GM18519 (cell line): ENCODE data around the gene ASAP3.

ENCODE experiments used
- ATAC-seq: cut with Tn5 transposase; IDR thresholded peaks from one replicate; pipeline ENCODE4 v1.9.1; 2021; ENCODE audit warnings: mild to moderate bottlenecking, moderate library complexity; ENCODE audit not compliant: unreplicated experiment, low FRiP score

ASAP3 gene

GRCh38 chr1:23452011-23452411, 32.0 kb downstream of the ASAP3 start:
- no peak for ATAC-seq

GRCh38 chr1:23451441-23451840, 32.5 kb downstream of the ASAP3 start:
- no peak for ATAC-seq

GRCh38 chr1:23450894-23451293, 33.1 kb downstream of the ASAP3 start:
- no peak for ATAC-seq

DNA sequence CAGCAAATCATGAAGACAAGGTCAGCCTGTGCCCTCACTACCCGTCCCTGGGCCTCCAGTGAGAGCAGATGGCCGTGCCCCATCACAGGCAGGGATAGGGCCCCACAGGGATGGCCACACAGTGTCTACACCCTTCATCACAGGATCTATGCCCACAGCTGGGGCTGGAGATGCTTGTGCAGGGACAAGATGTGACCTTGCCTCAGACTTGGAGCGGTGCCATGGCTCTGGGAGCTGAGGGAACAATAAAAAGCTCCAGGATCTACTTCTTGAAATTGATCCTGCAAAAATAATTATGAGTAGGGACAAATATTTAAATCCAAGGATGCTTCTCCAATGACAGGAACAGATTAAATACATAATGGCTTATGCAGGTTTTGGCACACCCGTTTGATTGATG, 34.0 kb downstream of the ASAP3 start:
- no peak for ATAC-seq

GRCh38 chr1:23449306-23449705, 34.7 kb downstream of the ASAP3 start:
- no peak for ATAC-seq

DNA sequence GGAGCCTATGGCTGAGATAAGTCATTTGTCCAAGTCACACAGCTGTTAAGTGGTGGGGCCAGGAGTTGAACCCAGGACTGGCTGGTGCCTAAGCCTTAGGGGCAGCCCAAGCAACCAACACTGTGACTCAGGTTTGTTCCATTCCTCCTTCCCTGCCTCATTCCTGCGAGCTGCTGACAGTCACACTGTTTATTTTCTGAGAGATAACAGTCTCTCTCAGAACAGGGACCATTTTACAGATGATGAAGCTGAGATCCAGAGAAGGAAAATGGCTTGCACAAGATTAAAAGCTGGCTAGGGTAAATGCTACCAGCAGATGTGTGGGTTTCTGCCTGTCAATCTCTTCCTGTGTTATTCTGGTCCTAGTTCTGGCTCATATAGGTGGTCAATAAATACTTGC, 35.1 kb downstream of the ASAP3 start:
- no peak for ATAC-seq

GRCh38 chr1:23446661-23447310, 37.2 kb downstream of the ASAP3 start:
- no peak for ATAC-seq

DNA sequence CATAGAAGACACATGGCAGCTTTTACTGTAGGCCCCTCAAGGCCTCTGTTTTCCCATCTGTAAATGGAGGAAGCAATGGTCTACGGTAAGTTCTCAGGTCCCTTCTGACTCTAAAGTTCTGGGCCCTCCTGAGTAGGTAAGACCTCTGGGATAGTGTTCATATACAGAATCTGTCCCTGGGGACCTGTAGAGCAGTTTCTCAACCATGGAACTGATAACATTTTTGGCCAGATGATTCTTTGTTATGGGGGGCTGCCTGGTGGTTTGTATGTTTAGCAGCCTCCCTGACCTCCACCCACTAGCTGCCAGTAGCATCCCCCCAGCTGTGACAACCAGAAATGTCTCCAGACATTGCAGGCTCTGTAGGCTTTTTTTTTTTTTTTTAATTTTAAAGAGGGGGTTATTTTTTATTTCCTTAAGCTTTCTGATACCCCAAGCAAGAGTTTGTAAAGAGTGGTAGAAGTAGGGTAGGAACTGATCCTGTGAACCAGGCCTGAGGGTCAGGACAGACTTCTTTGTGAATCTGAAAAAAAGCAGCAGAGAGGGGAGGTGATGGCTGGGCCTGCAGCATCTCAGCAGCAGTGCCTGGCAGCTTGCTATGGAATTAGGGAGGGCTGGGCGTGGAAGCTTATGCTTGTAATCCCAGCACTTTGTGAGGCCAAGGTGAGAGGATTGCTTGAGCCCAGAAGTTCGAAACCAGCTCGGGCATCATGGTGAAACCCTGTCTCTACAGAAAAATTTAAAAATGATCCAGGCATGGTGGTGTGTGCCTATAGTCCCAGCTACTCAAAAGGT, 39.2 kb downstream of the ASAP3 start:
- no peak for ATAC-seq

GRCh38 chr1:23444104-23444533, 39.9 kb downstream of the ASAP3 start:
- ATAC-seq = no peak

- no peak for ATAC-seq
Measured at GRCh38 chr1:23442751-23443150, 41.2 kb downstream of the ASAP3 start.

- ATAC-seq = no peak
Measured at GRCh38 chr1:23441446-23442148, 42.4 kb downstream of the ASAP3 start.

- no peak for ATAC-seq
Measured at GRCh38 chr1:23438545-23438944, 45.4 kb downstream of the ASAP3 start.

- ATAC-seq = no peak
Measured at GRCh38 chr1:23437355-23437664, 46.7 kb downstream of the ASAP3 start.

DNA sequence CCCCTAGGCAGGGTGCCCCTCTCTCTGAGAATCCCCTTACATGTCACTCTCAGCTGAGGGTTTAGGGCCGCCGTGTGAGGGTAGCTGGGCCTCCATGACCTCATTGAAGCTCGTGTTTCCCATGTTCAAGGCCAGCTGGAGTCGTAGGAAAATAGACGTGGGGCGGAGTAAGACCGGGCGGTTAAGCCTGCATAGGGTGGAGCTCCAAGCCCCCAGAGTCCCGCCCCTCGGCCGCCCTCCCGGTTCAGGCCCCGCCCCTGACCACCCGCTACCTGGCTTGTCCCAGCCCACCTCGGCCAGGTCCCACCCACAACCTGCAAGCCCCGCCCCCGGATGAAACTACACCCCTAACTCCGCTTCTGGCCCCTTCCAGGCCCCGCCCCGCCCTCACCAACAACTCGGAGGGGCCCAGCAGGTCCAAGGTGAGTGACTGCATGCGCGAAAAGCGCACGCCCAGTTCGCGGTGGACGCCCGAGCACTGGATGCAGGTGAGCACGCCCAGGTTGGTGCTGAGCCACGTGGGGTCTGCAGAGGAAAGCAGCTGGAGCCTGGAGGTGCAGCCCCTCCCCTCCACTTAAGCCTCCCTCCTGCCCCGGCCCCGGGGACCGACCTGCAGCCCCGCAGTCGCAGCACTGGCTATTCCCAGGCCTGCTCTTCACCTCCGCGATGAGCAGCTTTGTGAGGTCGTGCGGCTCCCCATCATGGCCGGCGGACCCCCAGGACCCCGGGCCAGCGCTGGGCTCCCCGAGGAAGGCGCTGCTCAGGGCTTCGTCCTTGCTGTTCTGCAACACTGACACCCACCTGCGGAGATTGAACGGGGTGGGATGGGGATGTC, 47.2 kb downstream of the ASAP3 start:
- no peak for ATAC-seq

DNA sequence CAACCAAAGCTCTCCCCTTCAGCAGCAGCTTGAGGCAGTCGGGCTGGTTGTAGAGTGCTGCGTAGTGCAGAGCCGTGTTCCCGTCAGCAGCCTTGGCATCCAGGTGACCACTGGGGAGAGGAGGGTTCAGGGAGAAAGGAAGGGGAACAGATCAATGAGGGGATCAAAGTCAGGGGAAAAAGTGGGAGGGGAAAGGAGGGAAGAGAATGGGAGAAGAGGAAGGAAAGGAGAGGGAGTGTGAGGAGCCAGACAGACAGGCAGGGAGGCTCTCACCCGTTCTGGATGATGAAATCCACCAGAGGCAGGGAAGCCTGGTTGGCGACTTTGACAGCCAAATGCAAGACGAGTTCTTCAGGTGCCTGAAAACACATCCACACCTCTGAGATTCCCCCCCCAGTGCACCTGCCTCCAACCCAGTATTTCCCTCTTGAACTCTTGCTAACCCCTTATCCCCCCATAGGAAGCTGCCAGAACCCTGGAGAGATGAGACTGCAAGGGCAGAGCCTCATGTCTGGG, 49.7 kb downstream of the ASAP3 start:
- ATAC-seq = no peak

DNA sequence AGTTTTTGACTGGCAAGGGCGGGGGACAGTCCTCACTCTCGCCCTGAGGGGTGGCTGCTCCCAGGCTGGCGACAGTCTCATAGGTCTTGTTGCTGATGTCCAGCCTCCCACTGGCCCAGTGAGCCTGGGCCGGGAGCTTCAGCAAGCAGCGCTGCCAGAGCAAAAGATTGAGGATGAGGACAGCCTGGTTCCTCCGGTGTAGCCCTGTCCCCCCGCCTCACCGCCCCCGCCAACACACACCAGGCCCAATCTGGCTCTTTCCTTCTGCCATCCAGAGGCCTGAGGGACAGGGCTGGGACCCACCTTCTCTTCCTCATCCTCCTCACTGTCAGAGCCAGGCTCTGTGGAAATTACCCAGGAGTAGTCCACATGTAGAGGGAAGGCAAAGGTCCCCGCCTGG, 50.9 kb downstream of the ASAP3 start:
- no peak for ATAC-seq

- no peak for ATAC-seq
Measured at GRCh38 chr1:23431431-23431830, 52.5 kb downstream of the ASAP3 start.

GRCh38 chr1:23430803-23431202, 53.2 kb downstream of the ASAP3 start:
- no peak for ATAC-seq

DNA sequence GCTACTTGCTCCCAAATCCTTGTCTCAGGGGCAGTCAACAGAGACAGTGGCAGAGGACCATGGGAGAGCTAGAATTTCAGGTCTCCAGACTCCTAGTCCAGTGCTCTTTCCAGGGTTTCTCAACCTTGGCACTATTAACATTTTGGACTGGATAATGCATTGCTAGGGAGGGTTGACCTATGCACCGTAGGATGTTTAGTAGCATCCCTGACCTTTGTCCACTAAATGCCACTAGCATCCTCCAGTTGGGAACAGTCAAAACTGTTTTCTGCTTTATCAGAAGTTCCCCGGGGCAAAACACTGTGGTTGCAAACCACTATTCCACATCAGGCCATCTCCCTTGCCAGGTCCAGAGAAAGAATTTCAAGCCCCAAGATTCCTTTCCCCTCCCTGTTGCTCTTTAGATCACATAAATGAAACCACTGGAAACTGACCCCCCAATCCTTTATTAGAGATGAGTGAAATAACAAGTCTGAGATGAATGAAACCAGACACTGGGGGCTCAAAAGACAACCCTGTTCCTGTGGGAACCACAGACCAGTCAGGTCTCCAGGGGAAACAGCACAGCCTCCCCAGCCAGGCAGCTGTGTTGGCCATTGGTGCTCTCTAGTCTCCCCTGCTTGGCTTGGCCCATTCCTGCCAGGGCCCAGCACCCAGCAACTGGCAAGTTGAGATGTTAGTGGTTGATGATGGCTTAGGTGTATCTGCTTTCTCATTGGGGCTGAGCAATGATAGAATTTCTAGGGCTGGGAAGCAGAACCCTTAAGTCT, 55.7 kb downstream of the ASAP3 start:
- no peak for ATAC-seq

DNA sequence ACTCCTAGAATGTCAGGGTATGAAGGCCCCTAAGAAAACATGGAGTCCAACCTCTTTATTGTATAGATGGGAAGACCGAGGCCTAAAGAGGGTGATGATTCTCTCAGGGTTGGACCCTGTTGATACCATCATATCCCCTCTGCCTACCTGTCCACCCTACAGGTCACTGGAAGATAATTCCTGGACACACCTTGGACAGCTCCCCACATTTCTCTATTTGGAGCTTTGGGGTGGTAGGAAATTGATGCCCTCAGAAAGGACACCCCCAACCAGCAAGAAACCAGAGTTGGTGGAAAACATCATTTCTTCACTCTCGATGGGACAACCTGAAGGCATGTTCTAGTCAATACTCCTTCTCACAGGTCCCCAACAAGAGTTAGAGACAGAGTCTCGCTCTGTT, 56.4 kb downstream of the ASAP3 start:
- no peak for ATAC-seq
